K562 (cell line): Measurements from ENCODE around the gene PSMD8. TPM values are rescaled to one million over a fixed set of nuclear protein-coding genes. Genes with fewer than 3 reads are reported as not detected.

ENCODE experiments used
- BRF1 ChIP-seq: IDR thresholded peaks from 3 replicates; pipeline ENCODE4 v1.6.1; 2011; ENCODE audit warnings: borderline replicate concordance, mild to moderate bottlenecking; ENCODE audit not compliant: insufficient read length; ENCODE audit errors: extremely low read depth
- CBX1 ChIP-seq: sonication (generic); IDR thresholded peaks from 2 replicates; pipeline ENCODE4 v1.6.1; 2016; ENCODE audit warnings: antibody characterized with exemption, low read depth, mild to moderate bottlenecking
- CBX2 ChIP-seq: fragments of 200-600 bp; sonication (generic); IDR thresholded peaks from one replicate; pipeline ENCODE4 v1.6.1; 2012; ENCODE audit warnings: mild to moderate bottlenecking, low read length, inconsistent platforms; ENCODE audit not compliant: insufficient read depth, poor library complexity, severe bottlenecking
- CEBPG ChIP-seq, 3 experiments: fragments of 200-800 bp in 1 of 3; sonication (Bioruptor generic) in 1 of 3; sonication (generic) in 1 of 3; formaldehyde crosslinking in 1 of 3; IDR thresholded peaks in 2 of 3; conservative IDR thresholded peaks in 1 of 3; 2 replicates each; pipeline versions ENCODE4 v1.6.1 to v1.8.0; 2016 to 2022; ENCODE audit warnings: missing compliant biosample characterization in 2 of 3, missing genetic modification characterization in 2 of 3, mild to moderate bottlenecking in 1 of 3, missing genetic modification reagents in 1 of 3
- CREB3L1 ChIP-seq: fragments of 450-650 bp; IDR thresholded peaks from 2 replicates; pipeline ENCODE4 v1.6.1; 2014; ENCODE audit warnings: low read depth, mild to moderate bottlenecking, moderate library complexity, borderline replicate concordance
- FOS ChIP-seq: IDR thresholded peaks from 3 replicates; pipeline ENCODE4 v1.6.1; 2011; ENCODE audit not compliant: insufficient read length; ENCODE audit errors: extremely low read depth
- HDGF ChIP-seq: fragments of 450-650 bp; IDR thresholded peaks from 2 replicates; pipeline ENCODE4 v1.6.1; 2016
- HNRNPL ChIP-seq: fragments of 200-400 bp; formaldehyde crosslinking; IDR thresholded peaks from 2 replicates; pipeline ENCODE4 v1.6.1; 2017; ENCODE audit warnings: low read depth, mild to moderate bottlenecking, low read length
- HNRNPLL ChIP-seq: fragments of 200-400 bp; formaldehyde crosslinking; IDR thresholded peaks from 2 replicates; pipeline ENCODE4 v1.6.1; 2017; ENCODE audit warnings: low read length, low read depth, mild to moderate bottlenecking; ENCODE audit not compliant: poor library complexity, severe bottlenecking
- JUND ChIP-seq, 2 experiments: IDR thresholded peaks; 2 replicates in 1 of 2; 3 replicates in 1 of 2; pipeline ENCODE4 v1.6.1; 2011; ENCODE audit warnings: borderline replicate concordance in 2 of 2, low read depth in 2 of 2, low read length in 2 of 2, improper control_type of control experiment in 1 of 2, missing biosample characterization in 1 of 2, missing genetic modification characterization in 1 of 2, missing genetic modification reagents in 1 of 2
- MYC ChIP-seq, 2 experiments: fragments of 250-450 bp in 1 of 2; sonication (Bioruptor Pico) in 1 of 2; IDR thresholded peaks; 2 replicates each; pipeline versions ENCODE4 v1.5.1 to v1.6.1; 2012 to 2021; ENCODE audit warnings: low read depth in 2 of 2, borderline replicate concordance in 1 of 2, improper control_type of control experiment in 1 of 2, low read length in 1 of 2, mild to moderate bottlenecking in 1 of 2, moderate library complexity in 1 of 2
- POLR2G ChIP-seq: fragments of 200-400 bp; formaldehyde crosslinking; IDR thresholded peaks from 2 replicates; pipeline ENCODE4 v1.6.1; 2017; ENCODE audit warnings: low read depth, mild to moderate bottlenecking, antibody characterized with exemption, low read length, moderate library complexity
- PRPF4 ChIP-seq: fragments of 200-400 bp; formaldehyde crosslinking; IDR thresholded peaks from one replicate; pipeline ENCODE4 v1.6.1; 2017; ENCODE audit warnings: low read length, low read depth, mild to moderate bottlenecking; ENCODE audit not compliant: insufficient read depth, poor library complexity, severe bottlenecking
- SLC30A9 ChIP-seq: fragments of 250-450 bp; sonication (Bioruptor Pico); IDR thresholded peaks from 2 replicates; pipeline ENCODE4 v1.8.0; 2022; ENCODE audit warnings: mild to moderate bottlenecking, moderate library complexity
- SUPT5H ChIP-seq: fragments of 450-650 bp; IDR thresholded peaks from 2 replicates; pipeline ENCODE4 v1.6.1; 2016
- TFAM ChIP-seq: fragments of 250-450 bp; sonication (Bioruptor Pico); conservative IDR thresholded peaks from 2 replicates; pipeline ENCODE4 v1.5.0; 2021; ENCODE audit warnings: mild to moderate bottlenecking, moderate library complexity
- ZNF146 ChIP-seq: IDR thresholded peaks from one replicate; pipeline ENCODE4 v1.6.1; 2018; ENCODE audit warnings: missing compliant biosample characterization; ENCODE audit not compliant: unreplicated experiment
- ZNF282 ChIP-seq: sonication (generic); formaldehyde crosslinking; IDR thresholded peaks from 2 replicates; pipeline ENCODE4 v1.8.1; 2023; ENCODE audit warnings: missing genetic modification reagents
- ZNF561 ChIP-seq: fragments of 450-650 bp; formaldehyde crosslinking; conservative IDR thresholded peaks from 2 replicates; pipeline ENCODE4 v1.4.0; 2020; ENCODE audit warnings: mild to moderate bottlenecking, moderate library complexity
- ZNF785 ChIP-seq: fragments of 250-450 bp; sonication (Bioruptor Pico); IDR thresholded peaks from 2 replicates; pipeline ENCODE4 v1.4.0; 2020; ENCODE audit warnings: mild to moderate bottlenecking
- ZNF79 ChIP-seq: fragments of 250-450 bp; sonication (Bioruptor Pico); IDR thresholded peaks from 2 replicates; pipeline ENCODE4 v1.4.0; 2020; ENCODE audit warnings: low read depth, mild to moderate bottlenecking, moderate library complexity
- polyA plus RNA-seq, 8 experiments: library from polyadenylated mRNA; depleted of rRNA in 4 of 8; stranded (reverse) in 5 of 8; unstranded in 3 of 8; fragments of >200 nt; fragmentation: Nextera tagmentation in 2 of 8; fragmentation: Illumina TruSeq in 1 of 8; extraction: Ambion mirVana in 2 of 8; extraction: Trizol in 1 of 8; gene quantifications; 2 replicates each; pipeline versions ENCODE4 v1.2.1 to v1.2.3, GENCODE V29; 2011 to 2014; ENCODE audit warnings: inconsistent platforms in 1 of 8, missing spikeins in 1 of 8
- total RNA-seq, 7 experiments: library from RNA; depleted of rRNA in 6 of 7; stranded (reverse); fragments of >200 nt in 6 of 7; fragmentation: Illumina TruSeq in 2 of 7; extraction: Trizol in 2 of 7; gene quantifications; 2 replicates each; pipeline versions ENCODE4 v1.2.1 to v1.2.3, GENCODE V29; 2011 to 2021; ENCODE audit warnings: low replicate concordance in 1 of 7
- TF ChIP-seq, protein P1 (sequence below): fragments of 250-450 bp; sonication (Bioruptor Pico); IDR thresholded peaks from 2 replicates; pipeline ENCODE4 v1.4.0; 2020; ENCODE audit warnings: mild to moderate bottlenecking, moderate library complexity, borderline replicate concordance
- TF ChIP-seq, protein P2 (sequence below): sonication (generic); formaldehyde crosslinking; IDR thresholded peaks from 2 replicates; pipeline ENCODE4 v1.9.0; 2022; ENCODE audit warnings: mild to moderate bottlenecking, missing genetic modification reagents

Gene PSMD8
- total and polyA plus RNA-seq, 9 of the 15 experiments (the other 6 are each of a cell fraction or from before 2014, with no cell fraction given) = 130 to 583 (median 315) TPM

GRCh38 chr19:38392707-38393308 lies 18.4 kb downstream of the PSMD8 start (continued):
- peak; percentile 87 for TF ChIP-seq JUND (IDR thresholded peaks at IDR 0.05; ENCODE audit: borderline replicate concordance, low read depth, low read length)
- peak; percentile 86; the same call in 1 of the 3 replicates for TF ChIP-seq JUND (tag; IDR thresholded peaks at IDR 0.05; ENCODE audit: borderline replicate concordance, low read depth, low read length)
- TF ChIP-seq HNRNPL = no peak
- no peak for TF ChIP-seq ZNF785 (CRISPR knock-in tag)
- TF ChIP-seq, protein P1, sequence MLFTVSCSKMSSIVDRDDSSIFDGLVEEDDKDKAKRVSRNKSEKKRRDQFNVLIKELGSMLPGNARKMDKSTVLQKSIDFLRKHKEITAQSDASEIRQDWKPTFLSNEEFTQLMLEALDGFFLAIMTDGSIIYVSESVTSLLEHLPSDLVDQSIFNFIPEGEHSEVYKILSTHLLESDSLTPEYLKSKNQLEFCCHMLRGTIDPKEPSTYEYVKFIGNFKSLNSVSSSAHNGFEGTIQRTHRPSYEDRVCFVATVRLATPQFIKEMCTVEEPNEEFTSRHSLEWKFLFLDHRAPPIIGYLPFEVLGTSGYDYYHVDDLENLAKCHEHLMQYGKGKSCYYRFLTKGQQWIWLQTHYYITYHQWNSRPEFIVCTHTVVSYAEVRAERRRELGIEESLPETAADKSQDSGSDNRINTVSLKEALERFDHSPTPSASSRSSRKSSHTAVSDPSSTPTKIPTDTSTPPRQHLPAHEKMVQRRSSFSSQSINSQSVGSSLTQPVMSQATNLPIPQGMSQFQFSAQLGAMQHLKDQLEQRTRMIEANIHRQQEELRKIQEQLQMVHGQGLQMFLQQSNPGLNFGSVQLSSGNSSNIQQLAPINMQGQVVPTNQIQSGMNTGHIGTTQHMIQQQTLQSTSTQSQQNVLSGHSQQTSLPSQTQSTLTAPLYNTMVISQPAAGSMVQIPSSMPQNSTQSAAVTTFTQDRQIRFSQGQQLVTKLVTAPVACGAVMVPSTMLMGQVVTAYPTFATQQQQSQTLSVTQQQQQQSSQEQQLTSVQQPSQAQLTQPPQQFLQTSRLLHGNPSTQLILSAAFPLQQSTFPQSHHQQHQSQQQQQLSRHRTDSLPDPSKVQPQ (CRISPR knock-in tag) = no peak
- TF ChIP-seq HDGF = 0 out of 2 replicates have a peak, but pooled peaks have one; percentile 34
- no peak for TF ChIP-seq SLC30A9
- TF ChIP-seq ZNF282 = no peak
- TF ChIP-seq TFAM (CRISPR knock-in tag) = no peak
- no peak for TF ChIP-seq ZNF146 (CRISPR knock-in tag)
- TF ChIP-seq PRPF4 = no peak
- TF ChIP-seq ZNF561 (CRISPR knock-in tag) = no peak
- peak; percentile 14 for TF ChIP-seq FOS
- no peak for TF ChIP-seq CREB3L1
- TF ChIP-seq CBX1 = no peak
- TF ChIP-seq, protein P2, sequence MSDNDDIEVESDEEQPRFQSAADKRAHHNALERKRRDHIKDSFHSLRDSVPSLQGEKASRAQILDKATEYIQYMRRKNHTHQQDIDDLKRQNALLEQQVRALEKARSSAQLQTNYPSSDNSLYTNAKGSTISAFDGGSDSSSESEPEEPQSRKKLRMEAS (CRISPR knock-in tag) = peak; percentile 50; the same call in 1 of the 2 replicates
- no peak for TF ChIP-seq CEBPG (CRISPR knock-in tag; IDR thresholded peaks at IDR 0.05)
- TF ChIP-seq CEBPG (tag; conservative IDR thresholded peaks at IDR 0.05 in 1 of 2, IDR thresholded peaks at IDR 0.05 in 1 of 2) = no peak
- no peak for TF ChIP-seq SUPT5H
- no peak for TF ChIP-seq HNRNPLL
- TF ChIP-seq MYC (IDR thresholded peaks at IDR 0.05; ENCODE audit: low read depth, low read length) = peak; percentile 49; the same call in 1 of the 2 replicates
- no peak for TF ChIP-seq MYC (CRISPR knock-in tag; IDR thresholded peaks at IDR 0.05; ENCODE audit: borderline replicate concordance, low read depth)
- TF ChIP-seq ZNF79 (CRISPR knock-in tag) = no peak
- no peak for TF ChIP-seq POLR2G
- TF ChIP-seq BRF1 = no peak
- TF ChIP-seq CBX2 = no peak
